Tibial artery (tissue), 4 donors: Measurements from ENCODE around the gene MYOD1.

Experiments
- DNase-seq, 2 donors: peaks; one replicate each; pipeline ENCODE4 v3.0.0-alpha.2; 2019
- H3K27ac ChIP-seq, 2 donors: fragments of 200-600 bp; sonication (generic) in 1 of 2; 1 replicate in 1 of 2; 2 replicates in 1 of 2; pipeline ENCODE4 v1.5.1; 2018 to 2019; ENCODE audit warnings: mild to moderate bottlenecking in 1 of 2
- H3K27me3 ChIP-seq, 2 donors: fragments of 200-600 bp; sonication (generic) in 1 of 2; one replicate each; pipeline versions ENCODE4 v1.5.1 to v1.6.0; 2016 to 2019
- H3K36me3 ChIP-seq, 3 donors: fragments of 200-600 bp; sonication (generic) in 2 of 3; one replicate each; pipeline ENCODE4 v1.5.1; 2016 to 2019; ENCODE audit warnings: mild to moderate bottlenecking in 2 of 3
- H3K4me1 ChIP-seq, 4 donors: fragments of 200-600 bp; sonication (generic) in 2 of 4; 1 replicate in 3 of 4; 2 replicates in 1 of 4; pipeline ENCODE4 v1.5.1; 2016 to 2019
- H3K4me3 ChIP-seq, 2 donors: fragments of 200-600 bp; sonication (generic) in 1 of 2; 1 replicate in 1 of 2; 2 replicates in 1 of 2; pipeline ENCODE4 v1.5.1; 2018 to 2019; ENCODE audit warnings: mild to moderate bottlenecking in 2 of 2
- H3K9me3 ChIP-seq, 3 donors: fragments of 200-600 bp; sonication (generic) in 1 of 3; one replicate each; pipeline ENCODE4 v1.5.1; 2016 to 2019
- intact Hi-C: fragments of 100-400 bp; cut with DNase I; formaldehyde crosslinking; loops from one replicate; pipeline ENCODE4 v1.15.0; 2023; ENCODE audit warnings: low total_unique reads
- TF ChIP-seq, protein P1 (sequence below), 2 experiments: fragments of 200-600 bp in 1 of 2; fragments of 450-650 bp in 1 of 2; IDR thresholded peaks; one replicate each; pipeline ENCODE4 v1.5.1; 2017 to 2019; ENCODE audit warnings: antibody characterized with exemption in 2 of 2, mild to moderate bottlenecking in 1 of 2, moderate library complexity in 1 of 2

Gene MYOD1

DNA sequence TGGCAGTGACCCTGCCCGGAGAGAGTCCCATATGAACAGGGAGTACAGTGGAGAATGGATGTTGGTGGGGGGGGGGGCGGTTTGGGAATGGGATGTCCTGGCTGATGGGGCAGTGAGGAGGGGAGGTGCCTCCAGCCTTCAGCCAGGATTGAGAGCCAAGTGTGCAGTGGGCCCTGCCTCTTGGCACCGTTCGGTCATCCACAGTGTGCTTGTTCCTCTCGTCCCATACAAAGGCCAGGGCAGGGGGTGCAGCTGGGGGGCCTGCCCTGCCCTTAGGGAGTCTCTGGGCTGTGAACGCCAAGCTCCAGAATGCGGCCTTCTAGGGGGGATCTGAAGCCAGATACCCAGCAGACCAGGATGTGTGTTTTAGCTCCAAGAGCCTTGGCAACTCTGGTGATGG, 49.2 kb downstream of the MYOD1 start:
- intact Hi-C loops = no loop called here
- no peak for DNase-seq

DNA sequence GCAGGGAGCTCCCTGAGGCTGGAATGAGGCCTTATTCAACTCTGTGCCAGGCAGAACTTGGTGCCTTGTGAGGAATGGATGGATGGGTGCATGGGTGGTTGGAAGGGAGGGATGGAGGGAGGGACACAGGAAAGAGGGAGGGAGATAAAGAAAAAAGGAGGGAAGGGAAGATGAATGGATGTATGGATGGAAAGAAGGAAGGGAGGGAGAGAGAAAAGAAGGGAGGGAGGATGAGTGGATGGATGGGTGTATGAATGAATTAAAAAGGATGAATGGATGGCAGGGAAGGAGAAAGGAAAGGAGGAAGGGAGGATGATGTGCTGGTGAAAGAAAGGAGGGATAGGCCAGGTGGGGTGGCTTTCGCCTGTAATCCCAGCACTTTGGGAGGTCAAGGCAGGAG, 49.8 kb downstream of the MYOD1 start:
- no peaks in the 10 kb centered on the region for H3K9me3 ChIP-seq
- peaks cover 0 to 20% of the 10 kb centered on the region in 2 donors for H3K27me3 ChIP-seq
- DNase-seq = no peak
- H3K27ac ChIP-seq = no peak overlapping the region
- intact Hi-C loops = no loop called here
- no peaks in the 10 kb centered on the region for H3K4me1 ChIP-seq
- no peaks in the 10 kb centered on the region for H3K36me3 ChIP-seq
- TF ChIP-seq, protein P1, sequence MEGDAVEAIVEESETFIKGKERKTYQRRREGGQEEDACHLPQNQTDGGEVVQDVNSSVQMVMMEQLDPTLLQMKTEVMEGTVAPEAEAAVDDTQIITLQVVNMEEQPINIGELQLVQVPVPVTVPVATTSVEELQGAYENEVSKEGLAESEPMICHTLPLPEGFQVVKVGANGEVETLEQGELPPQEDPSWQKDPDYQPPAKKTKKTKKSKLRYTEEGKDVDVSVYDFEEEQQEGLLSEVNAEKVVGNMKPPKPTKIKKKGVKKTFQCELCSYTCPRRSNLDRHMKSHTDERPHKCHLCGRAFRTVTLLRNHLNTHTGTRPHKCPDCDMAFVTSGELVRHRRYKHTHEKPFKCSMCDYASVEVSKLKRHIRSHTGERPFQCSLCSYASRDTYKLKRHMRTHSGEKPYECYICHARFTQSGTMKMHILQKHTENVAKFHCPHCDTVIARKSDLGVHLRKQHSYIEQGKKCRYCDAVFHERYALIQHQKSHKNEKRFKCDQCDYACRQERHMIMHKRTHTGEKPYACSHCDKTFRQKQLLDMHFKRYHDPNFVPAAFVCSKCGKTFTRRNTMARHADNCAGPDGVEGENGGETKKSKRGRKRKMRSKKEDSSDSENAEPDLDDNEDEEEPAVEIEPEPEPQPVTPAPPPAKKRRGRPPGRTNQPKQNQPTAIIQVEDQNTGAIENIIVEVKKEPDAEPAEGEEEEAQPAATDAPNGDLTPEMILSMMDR (IDR thresholded peaks at IDR 0.05) = no peak
- no peak overlapping the region for H3K4me3 ChIP-seq

More for the DNA sequence above, 49.2 kb downstream of the MYOD1 start:
- H3K4me3 ChIP-seq = no peak overlapping the region
- no peak overlapping the region for H3K27ac ChIP-seq
- no peaks in the 10 kb centered on the region for H3K36me3 ChIP-seq
- peaks cover 0 to 20% of the 10 kb centered on the region in 2 donors for H3K27me3 ChIP-seq
- H3K4me1 ChIP-seq = no peaks in the 10 kb centered on the region
- H3K9me3 ChIP-seq = no peaks in the 10 kb centered on the region
- TF ChIP-seq, protein P1 (IDR thresholded peaks at IDR 0.05) = no peak

DNA sequence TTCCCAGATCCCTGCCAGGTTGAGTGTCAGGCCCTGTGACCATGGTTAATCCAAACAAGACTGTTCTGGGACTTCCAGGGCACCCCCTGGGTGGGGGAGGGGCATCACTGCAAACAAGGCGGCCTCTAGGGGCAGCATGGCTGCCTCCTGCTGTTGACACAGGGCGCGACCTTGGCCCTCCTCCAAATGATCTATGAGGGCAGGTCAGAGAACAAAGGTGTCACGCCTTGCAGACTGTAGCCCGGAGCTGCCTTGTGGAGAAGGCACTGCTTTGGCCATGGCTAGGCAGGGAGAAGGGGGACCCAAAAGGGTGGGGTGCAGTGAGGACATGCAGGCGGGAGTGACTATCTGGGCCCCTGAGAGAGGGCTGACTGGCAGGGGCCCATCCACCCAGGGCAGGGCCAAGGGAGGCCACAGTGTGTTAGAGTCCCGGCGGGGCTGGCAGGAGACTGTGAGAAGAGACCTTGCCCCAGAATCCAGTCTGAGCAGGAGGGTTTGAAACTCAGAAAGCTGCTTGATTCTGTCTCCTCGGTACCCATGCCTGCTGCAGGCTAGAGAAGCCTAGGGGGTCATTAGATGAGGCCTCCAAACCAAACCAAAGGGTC, 50.8 kb downstream of the MYOD1 start:
- H3K9me3 ChIP-seq = no peaks in the 10 kb centered on the region
- peaks cover 0 to 11% of the 10 kb centered on the region in 2 donors for H3K27me3 ChIP-seq
- TF ChIP-seq, protein P1 (IDR thresholded peaks at IDR 0.05) = no peak
- intact Hi-C loops = no loop called here
- no peak for DNase-seq
- no peaks in the 10 kb centered on the region for H3K36me3 ChIP-seq
- H3K4me1 ChIP-seq = no peaks in the 10 kb centered on the region
- no peak overlapping the region for H3K27ac ChIP-seq
- H3K4me3 ChIP-seq = no peak overlapping the region

DNA sequence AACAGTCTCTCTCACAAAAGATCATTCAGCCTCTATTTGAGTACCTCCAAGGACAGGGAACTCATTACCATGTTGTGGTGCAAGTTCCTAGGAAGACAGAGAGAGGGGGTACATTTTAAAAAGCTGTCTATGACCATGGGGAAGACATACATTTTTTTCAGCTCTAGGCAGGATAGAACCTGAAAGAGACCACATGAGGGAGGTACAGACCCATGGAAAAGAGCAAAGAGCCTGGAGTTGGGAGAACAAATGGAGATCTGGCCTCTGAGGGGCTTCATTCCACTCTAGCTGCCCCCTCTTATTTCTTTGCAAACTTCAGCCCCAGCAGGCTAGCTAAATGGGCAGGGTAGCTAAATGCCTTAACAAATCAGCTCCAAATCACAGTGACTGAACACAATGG, 51.5 kb downstream of the MYOD1 start:
- H3K27me3 ChIP-seq = peaks cover 0 to 6% of the 10 kb centered on the region in 2 donors
- H3K4me1 ChIP-seq = no peaks in the 10 kb centered on the region
- no peaks in the 10 kb centered on the region for H3K9me3 ChIP-seq
- no peak overlapping the region for H3K4me3 ChIP-seq
- H3K36me3 ChIP-seq = no peaks in the 10 kb centered on the region
- no peak for DNase-seq
- TF ChIP-seq, protein P1 (IDR thresholded peaks at IDR 0.05) = no peak
- H3K27ac ChIP-seq = no peak overlapping the region
- intact Hi-C loops = no loop called here

DNA sequence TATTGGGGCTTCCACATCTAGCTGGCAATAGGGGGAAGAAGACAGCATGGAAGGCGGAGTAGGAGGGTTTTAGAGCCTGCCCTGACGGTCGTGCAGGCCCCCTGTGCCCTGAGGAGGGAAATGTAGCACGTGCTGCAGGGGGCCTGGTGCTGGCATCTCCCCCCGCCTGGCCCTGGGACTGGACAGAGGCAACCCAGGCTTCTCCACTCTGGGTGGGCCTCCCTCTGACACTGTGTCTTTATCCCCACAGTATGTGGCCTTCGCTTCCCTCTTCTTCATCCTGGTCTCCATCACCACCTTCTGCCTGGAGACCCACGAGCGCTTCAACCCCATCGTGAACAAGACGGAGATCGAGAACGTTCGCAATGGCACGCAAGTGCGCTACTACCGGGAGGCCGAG, 52.0 kb downstream of the MYOD1 start:
- TF ChIP-seq, protein P1 (IDR thresholded peaks at IDR 0.05) = no peak
- Histone ChIP-seq H3K4me3 (no peak overlapping the region), H3K27ac (no peak overlapping the region), H3K4me1 (no peaks in the 10 kb centered on the region), H3K36me3 (no peaks in the 10 kb centered on the region), H3K9me3 (no peaks in the 10 kb centered on the region), H3K27me3 (peaks cover 0 to 1% of the 10 kb centered on the region in 2 donors)
- intact Hi-C loops = no loop called here
- peak in 1 of 2 donors; percentile 43 for DNase-seq
